G401 (cell line): Measurements from ENCODE around the gene OPALIN. TPM values are rescaled to one million over a fixed set of nuclear protein-coding genes. Genes with fewer than 3 reads are reported as not detected.

Experiments used
- DNase-seq: peaks from one replicate; pipeline ENCODE4 v3.0.0-alpha.2; 2015; ENCODE audit warnings: low spot score
- in situ Hi-C: cut with HindIII; loops from 2 replicates; pipeline ENCODE4 v1.10.0; 2016; ENCODE audit warnings: low sequenced_read_pairs, mixed read lengths
- total RNA-seq: library from RNA; depleted of rRNA; stranded (reverse); fragments of >200 nt; shearing (Covaris generic); gene quantifications from 2 replicates; pipeline ENCODE4 v1.2.3, GENCODE V29; 2014

The OPALIN gene
- total RNA-seq, 1 experiment from 2014 or later: not detected

GRCh38 chr10:96374985-96375830, 16.4 kb upstream of the OPALIN start:
- peak; percentile 92 for DNase-seq
- in situ Hi-C loops: no loop called here

GRCh38 chr10:96374639-96374984, 15.8 kb upstream of the OPALIN start:
- no peak for DNase-seq

DNA sequence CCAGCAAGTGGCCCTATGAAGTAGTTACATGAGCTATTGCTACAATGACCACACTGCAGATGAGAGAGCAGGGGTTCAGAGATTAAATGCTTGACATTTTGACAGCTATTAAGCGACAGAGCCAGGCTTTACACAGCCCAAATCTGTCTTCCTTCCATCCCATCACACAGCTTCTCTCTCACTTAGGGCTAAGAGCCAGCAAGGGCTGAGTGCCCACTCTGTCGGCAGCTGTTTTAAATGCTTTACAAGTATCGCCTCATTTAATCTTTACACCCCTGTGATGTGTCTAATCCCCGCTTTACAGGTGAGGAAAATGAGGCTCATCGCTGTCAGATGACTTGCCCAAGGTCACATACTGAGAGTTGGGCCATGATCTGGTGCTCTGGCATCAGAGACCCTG, 15.2 kb upstream of the OPALIN start:
- in situ Hi-C loops: no loop called here
- no peak for DNase-seq

More at GRCh38 chr10:96374639-96374984, 15.8 kb upstream of the OPALIN start:
- in situ Hi-C loops: no loop called here

GRCh38 chr10:96371356-96371755, 12.6 kb upstream of the OPALIN start:
- in situ Hi-C loops: no loop called here
- no peak for DNase-seq

DNA sequence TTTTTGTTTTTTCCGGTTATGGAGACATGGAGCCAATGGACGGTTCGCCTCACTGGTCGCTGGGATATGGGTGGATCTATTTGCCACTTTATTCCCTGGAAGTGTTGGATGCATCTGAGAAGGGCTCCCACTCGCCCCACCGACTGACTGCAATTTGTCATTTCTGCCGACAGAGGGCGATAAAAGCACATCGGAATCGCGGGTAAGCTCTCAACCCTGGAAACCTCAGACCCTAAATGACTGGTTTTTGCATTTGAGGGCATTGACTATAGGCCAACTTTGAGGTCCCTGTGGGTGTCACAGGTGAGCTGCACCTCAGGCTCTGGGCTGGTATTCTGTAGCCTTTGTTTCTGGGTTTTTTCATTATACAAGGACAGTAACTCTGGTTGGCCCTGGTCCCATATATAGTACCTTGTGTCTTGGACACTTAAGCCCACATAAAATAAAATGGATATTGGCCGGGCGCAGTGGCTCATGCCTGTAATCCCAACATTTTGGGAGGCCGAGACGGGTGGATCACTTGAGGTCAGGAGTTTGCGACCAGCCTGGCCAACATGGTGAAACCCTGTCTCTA, 11.9 kb upstream of the OPALIN start:
- peak; percentile 60 for DNase-seq
- in situ Hi-C loops: no loop called here

GRCh38 chr10:96369890-96370583, 11.2 kb upstream of the OPALIN start:
- in situ Hi-C loops: no loop called here
- DNase-seq: no peak

DNA sequence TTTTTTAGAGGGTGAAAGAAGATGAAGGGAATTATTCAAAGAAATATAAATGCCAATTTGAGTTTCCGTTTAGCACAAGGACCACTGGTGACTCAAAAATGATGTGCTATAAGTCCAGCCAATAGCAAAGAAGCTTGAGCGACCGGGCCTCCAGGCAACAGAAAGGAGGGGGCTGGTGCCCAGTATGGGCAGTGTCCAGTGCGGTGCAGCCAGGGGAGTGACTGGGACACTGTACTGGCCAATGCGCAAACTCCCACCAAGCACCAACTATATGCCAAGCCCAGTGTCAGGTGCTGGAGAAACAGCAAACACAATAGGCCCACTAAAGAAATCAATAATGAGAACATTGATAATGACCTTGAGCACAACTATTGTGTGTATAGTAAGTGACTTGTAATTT, 10.2 kb upstream of the OPALIN start:
- in situ Hi-C loops: no loop called here
- DNase-seq: no peak

- peak; percentile 67 for DNase-seq
- in situ Hi-C loops: no loop called here
Measured at GRCh38 chr10:96367470-96367869, 8.7 kb upstream of the OPALIN start.

- no peak for DNase-seq
- in situ Hi-C loops: no loop called here
Measured at GRCh38 chr10:96366508-96366907, 7.7 kb upstream of the OPALIN start.

GRCh38 chr10:96365571-96365970, 6.8 kb upstream of the OPALIN start:
- no peak for DNase-seq
- in situ Hi-C loops: no loop called here

DNA sequence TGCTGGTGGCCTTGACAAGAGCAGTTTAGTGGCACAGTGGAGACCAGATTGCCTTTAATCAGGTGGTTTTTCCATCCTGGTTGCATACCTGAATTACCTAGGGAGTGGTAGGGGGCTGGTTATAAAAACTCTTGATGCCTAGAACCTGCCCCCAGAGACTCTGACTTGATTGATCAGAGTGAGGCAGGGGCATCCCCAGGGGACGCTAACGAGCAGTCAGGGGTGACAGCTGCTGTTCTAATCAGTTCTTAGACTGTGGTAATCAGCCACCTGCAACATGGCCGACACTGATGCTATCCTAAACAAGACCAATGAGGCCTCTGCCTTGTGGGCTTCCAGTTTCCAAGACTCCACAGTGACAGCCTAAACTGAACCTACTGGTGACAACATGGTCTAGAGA, 2.0 kb upstream of the OPALIN start:
- in situ Hi-C loops: no loop called here

GRCh38 chr10:96360331-96360730, 1.5 kb upstream of the OPALIN start:
- in situ Hi-C loops: no loop called here
- no peak for DNase-seq

More for the DNA sequence above, 2.0 kb upstream of the OPALIN start:
- DNase-seq: no peak

DNA sequence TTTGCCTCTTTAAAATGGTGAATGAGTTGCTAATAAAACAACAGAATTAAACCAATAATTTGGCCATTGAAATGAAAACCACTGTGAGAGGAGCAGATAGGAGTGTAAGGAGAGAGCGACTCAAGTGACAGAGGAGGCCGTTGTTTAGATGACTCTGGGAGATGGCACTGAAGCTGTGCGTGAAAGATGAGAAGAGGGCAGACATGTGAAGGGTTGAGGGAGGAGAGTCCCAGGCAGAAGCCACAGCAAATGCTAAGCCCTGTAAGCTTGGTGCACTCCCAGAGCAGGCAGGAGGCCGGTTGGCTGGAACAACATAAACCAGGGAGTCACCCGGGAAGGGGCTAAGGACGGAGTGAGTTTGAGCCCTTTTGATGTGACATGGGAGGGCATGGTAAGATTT, 814 bp upstream of the OPALIN start:
- in situ Hi-C loops: no loop called here
- no peak for DNase-seq

GRCh38 chr10:96357038-96357620, 1.7 kb downstream of the OPALIN start:
- DNase-seq: no peak
- in situ Hi-C loops: no loop called here

DNA sequence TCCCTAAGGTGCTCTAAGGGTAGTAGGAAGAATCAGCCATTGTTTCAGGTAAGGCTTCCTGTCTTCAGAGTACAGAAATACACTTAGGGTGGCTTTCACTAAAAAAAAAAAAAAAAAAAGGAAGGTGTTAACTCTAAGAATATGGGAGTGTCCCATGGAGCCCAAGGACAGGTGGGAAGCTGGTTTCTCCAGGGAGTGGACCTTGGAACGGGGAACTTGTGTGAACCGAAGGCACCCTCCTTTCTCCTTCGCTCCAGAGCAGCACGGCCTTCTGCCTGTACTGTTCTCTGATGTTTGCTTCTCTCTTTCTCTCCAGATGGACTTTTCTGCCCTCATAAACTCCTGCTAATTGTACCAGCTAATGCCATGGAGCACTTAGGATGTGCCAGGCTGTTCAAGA, 6.2 kb downstream of the OPALIN start:
- DNase-seq: no peak
- in situ Hi-C loops: no loop called here

GRCh38 chr10:96352027-96352426, 6.8 kb downstream of the OPALIN start:
- DNase-seq: no peak
- in situ Hi-C loops: no loop called here

DNA sequence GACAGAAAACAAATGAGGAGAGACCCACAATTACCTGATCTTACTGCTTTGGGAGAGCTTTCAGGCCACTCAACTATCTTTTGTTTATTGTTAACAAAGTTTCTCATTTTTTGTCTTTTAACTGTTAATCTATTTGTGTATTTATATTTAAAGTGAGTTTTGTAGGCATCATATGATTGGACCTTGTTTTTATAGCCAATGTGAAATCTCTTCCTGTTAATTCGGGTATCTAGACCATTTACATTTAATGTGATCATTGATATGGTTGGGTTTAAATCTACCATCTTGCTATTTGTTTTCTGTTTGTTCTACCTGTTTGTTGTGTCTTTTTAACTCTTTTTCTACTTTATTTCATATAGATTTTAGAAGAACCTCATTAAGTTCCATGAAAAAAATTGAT, 12.5 kb downstream of the OPALIN start:
- in situ Hi-C loops: no loop called here
- no peak for DNase-seq

DNA sequence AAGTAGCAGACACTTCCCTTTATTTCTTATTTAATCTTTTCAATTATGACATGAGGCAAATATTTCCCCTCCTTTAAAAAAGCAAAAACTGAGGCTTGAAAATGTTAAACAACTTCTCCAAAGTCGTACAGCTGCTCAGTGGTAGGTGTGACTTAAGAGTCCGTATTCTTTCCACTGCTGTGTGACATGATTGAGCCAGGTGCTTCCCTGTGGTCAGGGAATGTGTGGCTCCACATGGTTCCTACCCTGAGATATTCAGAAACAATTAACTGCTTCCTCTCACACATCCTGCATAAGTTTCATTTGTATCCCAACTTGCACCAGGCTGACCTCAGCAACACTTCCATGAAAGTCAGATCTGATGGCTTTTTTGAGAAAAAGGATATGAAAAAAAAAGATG, 13.6 kb downstream of the OPALIN start:
- DNase-seq: no peak
- in situ Hi-C loops: no loop called here

DNA sequence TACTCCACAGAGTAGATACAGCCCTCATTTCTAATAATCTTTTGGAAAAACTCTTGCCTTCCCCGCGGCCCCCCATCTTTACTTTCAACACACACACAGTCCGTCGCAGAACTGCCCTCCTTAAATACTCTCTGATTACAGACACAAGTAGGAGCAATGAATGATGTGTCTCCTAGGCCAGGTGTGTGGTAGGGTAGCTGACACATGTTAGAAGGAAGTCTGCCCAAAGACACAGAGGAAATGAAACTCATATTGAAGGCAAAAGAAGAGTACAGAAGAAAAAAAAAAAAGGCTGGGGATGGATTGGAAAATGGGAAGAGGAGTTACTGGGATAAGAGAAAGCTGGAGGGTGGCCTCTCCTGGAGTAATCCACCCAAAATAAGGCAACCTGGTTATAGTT, 14.6 kb downstream of the OPALIN start:
- DNase-seq: no peak
- in situ Hi-C loops: no loop called here

DNA sequence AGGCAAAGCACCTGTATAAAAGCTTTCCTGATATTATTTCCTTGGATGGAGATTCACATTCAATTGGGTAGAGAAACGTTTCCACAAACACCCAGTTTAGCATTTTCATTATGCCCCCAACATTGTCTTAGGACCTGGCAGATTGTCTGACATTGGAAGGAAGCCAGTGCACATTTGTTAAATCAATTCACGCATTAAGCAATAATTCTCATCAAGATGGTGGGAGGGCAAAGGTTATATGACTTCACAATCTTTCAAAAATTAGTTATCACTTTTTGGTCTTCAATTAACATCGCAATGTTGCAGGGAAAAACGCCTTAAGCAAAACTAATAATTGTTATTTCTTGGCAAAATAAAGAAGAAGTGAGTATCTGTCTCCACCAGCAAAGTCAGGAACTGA, 16.4 kb downstream of the OPALIN start:
- in situ Hi-C loops: no loop called here
- DNase-seq: no peak
